Rectal smooth muscle tissue (tissue), 1 donor: ENCODE results near the gene ZNF337.

Experiments
- H3K27ac ChIP-seq: one replicate; pipeline ENCODE4 v1.7.0; 2013; ENCODE audit warnings: low read depth, low read length, inconsistent platforms
- H3K27me3 ChIP-seq: one replicate; pipeline ENCODE4 v1.7.0; 2013; ENCODE audit warnings: low read length; ENCODE audit not compliant: control insufficient read depth, insufficient read depth
- H3K36me3 ChIP-seq: one replicate; pipeline ENCODE4 v1.7.0; 2013; ENCODE audit warnings: low read length; ENCODE audit not compliant: control insufficient read depth, insufficient read depth
- H3K4me1 ChIP-seq: one replicate; pipeline ENCODE4 v1.7.0; 2013; ENCODE audit warnings: low read length; ENCODE audit not compliant: control insufficient read depth, insufficient read depth
- H3K4me3 ChIP-seq: one replicate; pipeline ENCODE4 v1.7.0; 2013; ENCODE audit warnings: low read length
- H3K9ac ChIP-seq: one replicate; pipeline ENCODE4 v1.7.0; 2013; ENCODE audit warnings: low read length

The ZNF337 gene

DNA sequence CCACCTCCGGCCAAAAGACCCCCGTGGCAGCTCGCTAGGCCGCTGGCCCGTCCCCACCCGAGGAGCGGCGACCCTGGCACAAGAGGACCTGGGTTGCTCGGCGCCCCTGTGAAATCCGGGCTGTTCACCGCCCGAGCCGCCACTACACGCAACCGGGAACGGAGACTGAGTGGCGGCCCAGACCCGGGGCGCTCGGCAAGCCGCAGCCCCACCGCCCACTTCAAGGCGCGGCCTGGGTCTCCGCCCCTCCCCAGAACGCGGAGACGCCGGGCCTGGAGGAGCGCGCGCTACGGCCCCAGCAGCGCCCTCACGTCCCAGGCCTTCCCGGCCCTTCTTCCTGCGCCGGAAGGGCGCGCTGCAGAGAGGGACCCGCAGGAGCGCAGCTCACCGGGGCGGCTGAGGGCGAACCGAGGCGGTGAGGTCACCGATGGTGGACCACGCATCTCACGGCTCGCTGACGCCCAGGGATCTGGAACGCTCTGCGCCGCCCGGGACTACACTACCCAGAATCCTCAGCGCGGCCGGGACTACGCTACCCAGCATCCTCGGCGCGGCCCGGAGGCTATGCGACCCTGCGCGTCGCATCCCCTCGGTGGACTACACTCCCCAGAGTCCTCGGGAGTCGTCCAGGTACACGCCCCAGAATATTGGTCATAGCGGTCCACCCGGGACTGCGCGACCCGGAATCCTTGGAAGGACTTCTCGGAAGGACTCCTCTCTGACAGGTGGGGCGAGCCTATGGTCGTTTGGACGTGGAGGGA, at the start of gene ZNF337:
ZNF337 (minus strand) TSS at position 483 of the 761 bp plus-strand sequence. CDS start 10,436 bp downstream, outside the sequence.
- H3K27me3 ChIP-seq, result no peaks in the 10 kb centered on the region
- peak within 1 kb of the TSS; percentile 94 for H3K27ac ChIP-seq
- no peaks in the 10 kb centered on the region for H3K36me3 ChIP-seq
- H3K9ac ChIP-seq, result peak within 1 kb of the TSS; percentile 77
- H3K4me1 ChIP-seq, result peaks cover 6% of the 10 kb centered on the region
- H3K4me3 ChIP-seq, result peak within 1 kb of the TSS; percentile 93

DNA sequence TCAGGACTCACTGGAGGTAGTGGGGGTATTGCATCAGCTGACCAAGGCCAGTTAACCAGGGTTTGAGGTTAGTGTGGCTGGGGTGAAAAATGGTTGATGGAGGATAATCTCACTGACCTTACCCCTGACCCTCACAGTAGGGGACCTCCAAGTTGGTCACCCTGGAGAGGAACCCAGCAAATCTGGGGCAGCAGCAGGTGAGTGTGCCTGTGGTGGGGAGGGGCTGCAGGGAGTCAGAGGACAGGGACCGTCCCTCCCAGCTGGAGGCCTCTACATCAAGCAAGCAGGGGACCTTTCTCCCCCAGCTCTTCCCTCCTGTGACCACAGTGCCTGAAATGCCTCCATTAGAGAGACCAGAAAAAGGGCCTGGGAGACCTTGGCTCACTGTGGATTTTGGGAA, 49.1 kb upstream of the ZNF337 start:
- Histone ChIP-seq H3K4me3 (no peak overlapping the region), H3K27ac (no peak overlapping the region), H3K9ac (no peak overlapping the region), H3K36me3 (no peaks in the 10 kb centered on the region), H3K27me3 (no peaks in the 10 kb centered on the region), H3K4me1 (no peaks in the 10 kb centered on the region)

DNA sequence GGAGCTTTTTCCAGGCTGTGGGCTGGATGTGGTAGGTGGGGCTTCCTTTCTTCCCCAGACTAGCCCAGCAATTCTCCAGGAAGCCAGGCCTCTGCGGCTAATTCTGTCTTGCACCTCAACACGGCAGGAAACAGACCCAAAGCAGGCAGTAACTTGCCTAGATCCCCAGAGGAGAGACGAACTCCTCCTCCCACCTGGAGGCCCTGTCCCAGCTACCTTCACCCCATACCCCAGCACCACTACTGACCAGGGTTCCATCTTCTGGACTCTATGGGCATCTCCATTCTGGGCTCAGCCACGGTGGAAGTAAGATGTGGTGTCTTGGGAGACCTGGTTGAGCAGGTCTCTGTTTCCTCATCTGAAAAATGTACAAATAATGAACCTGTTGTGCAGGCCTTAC, 48.4 kb upstream of the ZNF337 start:
- no peaks in the 10 kb centered on the region for H3K27me3 ChIP-seq
- H3K36me3 ChIP-seq, result no peaks in the 10 kb centered on the region
- H3K4me1 ChIP-seq, result no peaks in the 10 kb centered on the region
- no peak overlapping the region for H3K4me3 ChIP-seq
- no peak overlapping the region for H3K9ac ChIP-seq
- H3K27ac ChIP-seq, result no peak overlapping the region

DNA sequence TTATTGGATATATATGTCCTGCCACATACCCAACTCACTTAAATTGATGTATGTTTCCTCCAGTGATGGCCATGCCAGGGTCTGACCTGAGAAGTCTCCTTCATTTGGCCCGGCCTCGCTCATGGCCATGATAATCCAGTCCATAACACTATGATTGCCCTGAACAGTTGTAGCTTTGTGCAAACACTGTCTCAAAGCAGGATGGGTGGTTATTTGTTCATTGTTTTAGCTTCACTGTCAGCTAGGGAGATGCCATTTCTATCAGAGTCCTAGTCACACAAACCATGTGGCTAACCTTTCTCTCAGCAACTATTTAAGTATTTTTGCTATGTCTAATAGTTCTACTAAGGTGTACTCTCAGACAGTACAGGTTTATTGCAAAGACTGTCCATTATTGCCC, 47.6 kb upstream of the ZNF337 start:
- H3K4me1 ChIP-seq, result no peaks in the 10 kb centered on the region
- H3K4me3 ChIP-seq, result no peak overlapping the region
- H3K27me3 ChIP-seq, result no peaks in the 10 kb centered on the region
- H3K9ac ChIP-seq, result no peak overlapping the region
- H3K36me3 ChIP-seq, result no peaks in the 10 kb centered on the region
- H3K27ac ChIP-seq, result no peak overlapping the region

DNA sequence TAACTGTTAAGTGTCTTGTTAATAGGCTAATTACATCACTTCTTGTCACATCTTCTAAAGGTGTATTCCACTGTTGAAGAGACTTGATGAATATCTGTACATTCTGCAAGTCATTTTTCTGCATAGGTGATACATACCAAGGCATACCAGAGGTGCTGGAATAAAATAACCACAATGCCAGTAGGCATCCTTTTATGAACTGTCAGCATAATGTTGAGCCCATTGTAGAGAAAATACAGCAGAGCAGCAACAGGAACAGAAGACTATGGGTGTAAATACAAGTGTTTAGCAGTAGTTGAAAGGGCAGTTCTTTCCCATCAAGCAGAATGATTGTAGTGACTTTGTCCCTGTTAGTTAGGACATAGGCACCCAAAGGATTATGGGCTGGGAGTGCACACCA, 44.4 kb upstream of the ZNF337 start:
- H3K27me3 ChIP-seq, result no peaks in the 10 kb centered on the region
- no peak overlapping the region for H3K4me3 ChIP-seq
- H3K36me3 ChIP-seq, result no peaks in the 10 kb centered on the region
- no peaks in the 10 kb centered on the region for H3K4me1 ChIP-seq
- H3K27ac ChIP-seq, result no peak overlapping the region
- H3K9ac ChIP-seq, result no peak overlapping the region

DNA sequence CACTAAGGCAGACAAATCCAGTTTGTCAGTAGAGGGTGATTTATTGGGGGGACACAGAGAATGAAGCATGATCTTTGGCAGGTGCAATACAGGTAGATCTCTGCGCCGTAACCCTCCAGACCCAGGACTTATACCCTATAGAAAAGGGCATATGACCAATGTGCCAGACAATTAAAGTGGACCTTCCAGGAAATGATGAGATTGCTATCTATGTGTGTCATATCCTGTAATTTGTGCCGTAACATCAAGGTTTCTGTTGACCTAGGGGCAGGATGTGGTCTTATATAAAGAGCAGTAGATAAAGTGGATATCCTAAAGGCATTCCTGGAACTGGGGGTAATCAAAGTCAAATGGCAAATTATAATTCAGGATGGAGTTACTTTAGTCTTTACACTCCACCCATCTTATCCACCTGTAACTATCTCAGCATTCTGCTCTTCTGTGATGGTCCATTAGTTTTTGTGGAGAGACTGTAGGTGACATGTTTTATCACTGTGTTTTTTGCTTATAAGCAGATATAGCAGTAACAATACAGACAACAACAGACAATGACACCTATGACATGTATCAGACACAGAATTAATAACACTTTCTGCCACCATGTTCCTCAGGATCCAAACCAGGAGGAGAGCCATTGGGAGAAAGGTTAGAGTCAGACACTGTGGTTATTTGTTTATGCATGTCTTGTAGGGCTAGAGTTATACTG, 43.1 kb upstream of the ZNF337 start:
- no peaks in the 10 kb centered on the region for H3K27me3 ChIP-seq
- no peak overlapping the region for H3K9ac ChIP-seq
- H3K4me3 ChIP-seq, result no peak overlapping the region
- no peaks in the 10 kb centered on the region for H3K4me1 ChIP-seq
- H3K27ac ChIP-seq, result no peak overlapping the region
- H3K36me3 ChIP-seq, result no peaks in the 10 kb centered on the region

DNA sequence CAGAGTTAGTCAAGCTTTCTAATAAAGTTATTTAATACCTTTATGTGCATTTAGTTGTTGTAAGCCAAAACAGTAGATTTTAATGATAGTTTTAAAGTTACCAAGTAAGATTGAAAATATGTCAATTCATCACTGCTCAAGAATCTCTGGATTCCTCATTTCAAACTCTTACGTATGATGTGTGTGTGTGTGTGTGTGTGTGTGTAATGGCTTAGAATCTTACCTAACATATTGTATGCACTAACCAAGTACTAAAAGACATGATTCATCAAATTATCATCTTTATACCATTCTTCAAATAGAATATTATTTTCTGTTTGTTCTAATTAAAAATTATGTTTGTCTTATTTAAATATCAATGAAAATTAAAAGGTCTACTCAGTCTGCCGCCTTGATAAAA, 41.5 kb upstream of the ZNF337 start:
- Histone ChIP-seq H3K36me3 (no peaks in the 10 kb centered on the region), H3K4me1 (no peaks in the 10 kb centered on the region), H3K27ac (no peak overlapping the region), H3K4me3 (no peak overlapping the region), H3K9ac (no peak overlapping the region), H3K27me3 (no peaks in the 10 kb centered on the region)

DNA sequence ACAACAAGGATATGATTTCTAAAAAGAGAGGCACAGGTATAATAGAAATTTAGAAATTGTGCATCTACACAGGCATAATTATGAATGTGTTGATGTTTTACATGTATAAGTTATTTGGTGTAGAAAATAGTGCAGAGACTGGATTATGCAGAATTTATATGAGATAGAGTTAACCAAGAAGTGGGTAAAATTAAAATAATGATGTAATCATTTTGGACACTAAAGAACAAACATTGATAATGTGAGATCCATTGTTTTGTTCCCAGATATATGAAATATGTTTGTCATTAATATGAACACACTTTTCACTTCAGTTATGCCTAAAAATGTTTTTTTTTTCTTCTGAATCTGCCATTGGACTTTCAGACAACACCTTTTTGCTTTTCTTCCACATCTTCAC, 37.2 kb upstream of the ZNF337 start:
- H3K4me3 ChIP-seq, result no peak overlapping the region
- no peaks in the 10 kb centered on the region for H3K4me1 ChIP-seq
- no peak overlapping the region for H3K27ac ChIP-seq

DNA sequence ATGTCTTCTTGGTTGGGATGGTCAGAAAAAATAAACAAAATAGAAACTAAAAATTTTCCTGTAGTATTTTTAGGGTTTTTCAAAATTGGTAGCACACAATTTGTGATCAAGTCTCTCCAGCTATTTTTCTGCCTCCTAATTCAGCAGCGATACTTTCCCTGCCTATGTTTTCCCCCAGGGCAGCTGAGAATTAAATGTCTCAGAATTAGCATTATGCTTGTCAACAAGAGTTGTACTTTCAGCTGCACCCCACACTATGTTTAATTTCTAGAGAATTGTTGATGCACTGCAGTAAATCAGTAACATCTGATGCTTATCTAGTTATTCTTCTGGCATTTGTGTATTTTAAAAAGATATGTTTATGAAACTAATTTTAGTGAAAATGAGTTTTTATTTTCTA, 34.2 kb upstream of the ZNF337 start:
- Histone ChIP-seq H3K27ac (no peak overlapping the region), H3K9ac (no peak overlapping the region), H3K36me3 (no peaks in the 10 kb centered on the region), H3K4me3 (no peak overlapping the region), H3K4me1 (no peaks in the 10 kb centered on the region), H3K27me3 (no peaks in the 10 kb centered on the region)

More for the DNA sequence above, 37.2 kb upstream of the ZNF337 start:
- Histone ChIP-seq H3K9ac (no peak overlapping the region), H3K36me3 (no peaks in the 10 kb centered on the region), H3K27me3 (no peaks in the 10 kb centered on the region)

DNA sequence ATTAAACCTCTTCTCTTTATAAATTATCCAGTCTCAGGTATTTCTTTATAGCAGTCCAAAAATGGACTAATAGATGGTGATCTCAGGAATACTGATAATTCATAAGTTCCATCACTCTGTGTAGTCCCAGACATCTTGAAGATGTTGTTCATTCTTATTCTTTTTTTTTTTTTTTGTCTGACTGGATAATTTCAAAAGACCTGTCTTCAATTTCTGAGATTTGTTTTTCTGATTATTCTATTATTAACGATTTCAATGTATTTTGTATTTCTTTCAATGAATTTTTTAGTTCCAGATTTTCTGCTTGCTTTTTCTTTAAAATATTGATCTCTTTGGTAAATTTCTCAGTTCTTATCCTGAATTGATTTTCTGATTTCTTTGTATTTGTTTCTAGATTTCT, 29.7 kb upstream of the ZNF337 start:
- Histone ChIP-seq H3K9ac (no peak overlapping the region), H3K27ac (no peak overlapping the region), H3K4me3 (no peak overlapping the region), H3K36me3 (no peaks in the 10 kb centered on the region), H3K27me3 (no peaks in the 10 kb centered on the region), H3K4me1 (no peaks in the 10 kb centered on the region)

DNA sequence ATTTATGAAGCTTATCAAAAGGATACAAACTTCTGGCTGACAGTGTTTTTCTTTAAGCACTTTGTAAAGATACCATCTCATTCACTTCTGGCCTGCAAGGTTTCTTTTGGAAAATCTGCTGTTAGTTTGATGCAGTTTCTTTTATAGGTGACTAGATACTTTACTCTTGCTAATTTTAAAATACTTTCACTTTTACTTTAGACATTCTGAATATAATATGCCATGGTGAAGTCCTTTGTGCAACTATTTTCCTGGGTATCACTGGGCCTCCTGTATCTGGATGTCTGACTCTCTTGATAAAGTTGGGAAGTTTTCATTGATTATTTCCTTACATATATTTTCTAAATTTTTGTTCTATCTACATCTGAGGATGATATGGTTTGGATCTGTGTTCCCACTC, 29.0 kb upstream of the ZNF337 start:
- no peak overlapping the region for H3K4me3 ChIP-seq
- no peak overlapping the region for H3K9ac ChIP-seq
- H3K36me3 ChIP-seq, result no peaks in the 10 kb centered on the region
- no peaks in the 10 kb centered on the region for H3K4me1 ChIP-seq
- no peak overlapping the region for H3K27ac ChIP-seq
- no peaks in the 10 kb centered on the region for H3K27me3 ChIP-seq

DNA sequence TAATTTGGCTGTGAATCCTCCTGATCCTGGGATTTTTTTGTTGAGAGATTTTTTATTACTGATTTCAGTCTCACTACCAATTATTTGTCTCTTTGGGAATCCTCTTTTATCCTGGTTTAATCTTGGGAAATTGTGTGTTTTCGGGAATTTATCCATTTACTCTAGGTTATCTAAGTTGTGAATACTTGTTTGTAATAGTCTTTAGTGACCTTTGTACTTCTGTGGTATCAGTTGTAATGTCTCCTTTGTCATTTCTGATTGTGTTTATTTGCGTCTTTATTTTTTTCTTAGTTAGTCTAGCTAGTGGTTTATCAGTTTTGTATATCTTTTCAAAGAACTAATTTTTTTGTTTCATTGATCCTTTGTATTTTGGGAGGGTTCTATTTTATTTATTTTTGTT, 27.3 kb upstream of the ZNF337 start:
- no peak overlapping the region for H3K9ac ChIP-seq
- no peaks in the 10 kb centered on the region for H3K36me3 ChIP-seq
- H3K27ac ChIP-seq, result no peak overlapping the region
- no peaks in the 10 kb centered on the region for H3K27me3 ChIP-seq
- no peaks in the 10 kb centered on the region for H3K4me1 ChIP-seq
- H3K4me3 ChIP-seq, result no peak overlapping the region

DNA sequence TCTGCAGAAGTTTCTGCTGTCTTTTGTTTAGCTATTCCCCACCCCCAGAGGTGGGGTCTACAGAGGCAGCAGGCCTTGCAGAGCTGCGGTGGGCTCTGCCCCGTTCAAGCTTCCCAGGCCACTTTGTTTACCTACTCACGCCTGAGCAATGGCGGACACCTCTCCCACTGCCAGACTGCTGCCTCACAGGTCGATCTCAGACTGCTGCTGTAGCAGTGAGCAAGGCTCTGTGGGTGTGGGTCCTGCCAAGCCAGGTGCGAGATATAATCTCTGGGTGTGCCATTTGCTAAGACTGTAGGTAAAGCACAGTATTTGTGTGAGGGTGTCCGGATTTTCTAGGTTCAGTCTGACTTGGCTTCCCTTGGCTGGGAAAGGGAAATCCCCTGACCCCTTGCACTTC, 23.6 kb upstream of the ZNF337 start:
- Histone ChIP-seq H3K27ac (no peak overlapping the region), H3K36me3 (no peaks in the 10 kb centered on the region), H3K4me3 (no peak overlapping the region), H3K27me3 (no peaks in the 10 kb centered on the region), H3K9ac (no peak overlapping the region), H3K4me1 (no peaks in the 10 kb centered on the region)
